ENCODE data around the gene IGLL1.

Gene IGLL1

GRCh38 chr22:23526596-23527316, 53.3 kb downstream of the IGLL1 start:
- Histone ChIP-seq H3K4me1 (ENCODE audit: control insufficient read depth, insufficient read depth, low read length, unreplicated experiment) (peaks cover 4% of the 10 kb centered on the region), H3K27me3 (ENCODE audit: insufficient read depth, low read length) (no peaks in the 10 kb centered on the region), H3K79me2 (ENCODE audit: control insufficient read depth, insufficient read depth, low read length, unreplicated experiment) (no peaks in the 10 kb centered on the region), H3K4me3 (ENCODE audit: low read depth, low read length) (no peak overlapping the region), H3K36me3 (ENCODE audit: insufficient read depth, low read length) (no peaks in the 10 kb centered on the region), H2AFZ (ENCODE audit: low read length, unreplicated experiment) (no peak overlapping the region), H3K27ac (ENCODE audit: low read depth, low read length) (no peak overlapping the region)

- Histone ChIP-seq H3K36me3 (ENCODE audit: insufficient read depth, low read length) (no peaks in the 10 kb centered on the region), H3K79me2 (ENCODE audit: control insufficient read depth, insufficient read depth, low read length, unreplicated experiment) (no peaks in the 10 kb centered on the region), H2AFZ (ENCODE audit: low read length, unreplicated experiment) (no peak overlapping the region), H3K4me1 (ENCODE audit: control insufficient read depth, insufficient read depth, low read length, unreplicated experiment) (peaks cover 14% of the 10 kb centered on the region), H3K27ac (ENCODE audit: low read depth, low read length) (no peak overlapping the region), H3K4me3 (ENCODE audit: low read depth, low read length) (no peak overlapping the region), H3K27me3 (ENCODE audit: insufficient read depth, low read length) (no peaks in the 10 kb centered on the region)
Observed at GRCh38 chr22:23525510-23525909, 54.6 kb downstream of the IGLL1 start.

GRCh38 chr22:23524226-23524625, 55.9 kb downstream of the IGLL1 start:
- no peak overlapping the region for H3K27ac ChIP-seq (ENCODE audit: low read depth, low read length)
- no peaks in the 10 kb centered on the region for H3K27me3 ChIP-seq (ENCODE audit: insufficient read depth, low read length)
- H3K4me1 ChIP-seq (ENCODE audit: control insufficient read depth, insufficient read depth, low read length, unreplicated experiment) = peaks cover 14% of the 10 kb centered on the region
- H3K36me3 ChIP-seq (ENCODE audit: insufficient read depth, low read length) = no peaks in the 10 kb centered on the region
- no peaks in the 10 kb centered on the region for H3K79me2 ChIP-seq (ENCODE audit: control insufficient read depth, insufficient read depth, low read length, unreplicated experiment)
- H3K4me3 ChIP-seq (ENCODE audit: low read depth, low read length) = no peak overlapping the region
- H2AFZ ChIP-seq (ENCODE audit: low read length, unreplicated experiment) = no peak overlapping the region

GRCh38 chr22:23523713-23524112, 56.4 kb downstream of the IGLL1 start:
- H2AFZ ChIP-seq (ENCODE audit: low read length, unreplicated experiment) = no peak overlapping the region
- H3K27me3 ChIP-seq (ENCODE audit: insufficient read depth, low read length) = no peaks in the 10 kb centered on the region
- H3K79me2 ChIP-seq (ENCODE audit: control insufficient read depth, insufficient read depth, low read length, unreplicated experiment) = no peaks in the 10 kb centered on the region
- no peaks in the 10 kb centered on the region for H3K36me3 ChIP-seq (ENCODE audit: insufficient read depth, low read length)
- H3K27ac ChIP-seq (ENCODE audit: low read depth, low read length) = no peak overlapping the region
- H3K4me3 ChIP-seq (ENCODE audit: low read depth, low read length) = no peak overlapping the region
- peaks cover 14% of the 10 kb centered on the region for H3K4me1 ChIP-seq (ENCODE audit: control insufficient read depth, insufficient read depth, low read length, unreplicated experiment)

Measured in ACC112 (cell line).